ENCODE data around the gene AGR3.

Gene AGR3

DNA sequence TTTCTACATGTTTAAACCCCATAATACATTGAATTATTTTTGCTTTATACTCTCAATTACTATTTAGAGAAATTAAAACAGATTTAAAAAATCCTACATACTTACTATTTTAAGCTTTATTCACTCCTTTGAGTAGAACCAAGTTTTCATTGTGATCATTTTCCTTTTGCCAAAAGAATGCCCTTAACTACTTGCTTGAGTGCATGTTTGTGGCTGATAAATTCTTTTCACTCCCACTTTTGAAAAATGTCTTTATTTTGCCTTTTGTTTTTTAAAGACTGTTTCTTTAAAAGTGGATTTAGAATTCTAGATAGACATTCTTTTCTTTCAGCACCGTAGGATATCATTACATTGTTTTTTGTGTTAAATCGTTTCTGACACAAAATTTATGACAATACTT, 22.3 kb upstream of the AGR3 start:
- DNase-seq (ENCODE audit: low read depth): no peak

GRCh38 chr7:16900209-16900768, 18.5 kb upstream of the AGR3 start:
- no peak for DNase-seq (ENCODE audit: low read depth)
- TF ChIP-seq CTCF (IDR thresholded peaks at IDR 0.05; ENCODE audit: insufficient read depth, low read depth, low read length, missing control alignments): no peak
- no peak overlapping the region for H3K4me3 ChIP-seq (ENCODE audit: low read depth, low read length)

More for the DNA sequence above, 22.3 kb upstream of the AGR3 start:
- TF ChIP-seq CTCF (IDR thresholded peaks at IDR 0.05; ENCODE audit: insufficient read depth, low read depth, low read length, missing control alignments): no peak
- no peak overlapping the region for H3K4me3 ChIP-seq (ENCODE audit: low read depth, low read length)

- no peak for DNase-seq (ENCODE audit: low read depth)
- no peak overlapping the region for H3K4me3 ChIP-seq (ENCODE audit: low read depth, low read length)
- TF ChIP-seq CTCF (IDR thresholded peaks at IDR 0.05; ENCODE audit: insufficient read depth, low read depth, low read length, missing control alignments): no peak
These were observed 10.3 kb upstream of the AGR3 start for GRCh38 chr7:16891874-16892643.

- no peak overlapping the region for H3K4me3 ChIP-seq (ENCODE audit: low read depth, low read length)
- TF ChIP-seq CTCF (IDR thresholded peaks at IDR 0.05; ENCODE audit: insufficient read depth, low read depth, low read length, missing control alignments): peak; percentile 28
- DNase-seq (ENCODE audit: low read depth): peak; percentile 24
These were observed 9.6 kb upstream of the AGR3 start for GRCh38 chr7:16891338-16891737.

GRCh38 chr7:16889851-16890415, 8.2 kb upstream of the AGR3 start:
- DNase-seq (ENCODE audit: low read depth): no peak
- no peak overlapping the region for H3K4me3 ChIP-seq (ENCODE audit: low read depth, low read length)
- no peak for TF ChIP-seq CTCF (IDR thresholded peaks at IDR 0.05; ENCODE audit: insufficient read depth, low read depth, low read length, missing control alignments)

DNA sequence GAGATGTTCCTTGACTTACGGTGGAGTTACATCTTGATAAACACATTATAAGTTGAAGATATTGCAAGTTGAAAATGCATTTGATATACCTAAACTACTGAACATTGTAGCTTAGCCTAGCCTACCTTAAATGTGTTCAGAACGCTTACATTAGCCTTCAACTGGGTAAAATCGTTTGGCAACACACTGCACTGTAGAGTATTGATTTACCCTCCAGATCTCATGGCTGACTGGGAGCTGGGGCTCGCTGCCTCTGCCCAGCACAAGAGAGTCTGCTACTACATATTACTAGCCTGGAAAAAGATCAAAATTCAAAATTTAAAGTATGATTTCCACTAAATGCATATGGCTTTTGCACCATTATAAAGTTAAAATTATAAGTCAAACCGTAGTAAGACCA, 7.5 kb upstream of the AGR3 start:
- no peak overlapping the region for H3K4me3 ChIP-seq (ENCODE audit: low read depth, low read length)

More for the DNA sequence above, 7.5 kb upstream of the AGR3 start:
- TF ChIP-seq CTCF (IDR thresholded peaks at IDR 0.05; ENCODE audit: insufficient read depth, low read depth, low read length, missing control alignments): no peak
- no peak for DNase-seq (ENCODE audit: low read depth)

Measured in GM12865 (cell line).